ENCODE data around the gene THBS2. TPM values are rescaled to one million over a fixed set of nuclear protein-coding genes. Genes with fewer than 3 reads are reported as not detected.

Gene THBS2
- total and polyA plus RNA-seq, 9 donors = 26.5 to 151 (median 65.3) TPM

DNA sequence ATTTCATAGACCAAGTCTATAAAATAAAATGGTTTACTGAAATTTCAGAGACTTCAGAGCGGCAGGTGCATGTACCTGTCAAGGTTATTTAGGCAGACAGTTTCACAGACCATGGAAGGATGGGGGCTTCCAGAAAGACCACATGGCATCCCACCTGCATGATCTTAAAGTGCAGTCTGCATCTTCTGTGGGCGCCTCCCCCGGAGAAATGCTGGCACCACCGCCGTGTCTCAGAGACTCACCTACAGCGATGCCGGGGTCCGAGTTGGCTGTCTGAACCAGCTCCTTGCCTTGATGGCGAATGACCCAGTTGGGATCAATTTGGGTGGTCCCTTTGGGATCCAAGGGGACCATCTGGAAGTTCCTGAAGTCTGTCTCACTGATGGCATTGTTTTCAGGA, 30.6 kb downstream of the THBS2 start:
- Histone ChIP-seq H3K4me3 (no peak overlapping the region), H3K27ac (no peak overlapping the region), H3K9me3 (no peaks in the 10 kb centered on the region), H3K27me3 (no peaks in the 10 kb centered on the region), H3K4me1 (ENCODE audit: insufficient read depth) (peaks cover 16% of the 10 kb centered on the region), H3K36me3 (no peaks in the 10 kb centered on the region)
- no peak for DNase-seq
- TF ChIP-seq POLR2A (IDR thresholded peaks at IDR 0.05) = no peak
- TF ChIP-seq EP300 (IDR thresholded peaks at IDR 0.05) = no peak
- 95 to 97% (median 97%) methylated on average over 9 of the region's 9 CpGs for WGBS, 3 donors
- intact Hi-C loops (cut with DNase I) = no loop called here

DNA sequence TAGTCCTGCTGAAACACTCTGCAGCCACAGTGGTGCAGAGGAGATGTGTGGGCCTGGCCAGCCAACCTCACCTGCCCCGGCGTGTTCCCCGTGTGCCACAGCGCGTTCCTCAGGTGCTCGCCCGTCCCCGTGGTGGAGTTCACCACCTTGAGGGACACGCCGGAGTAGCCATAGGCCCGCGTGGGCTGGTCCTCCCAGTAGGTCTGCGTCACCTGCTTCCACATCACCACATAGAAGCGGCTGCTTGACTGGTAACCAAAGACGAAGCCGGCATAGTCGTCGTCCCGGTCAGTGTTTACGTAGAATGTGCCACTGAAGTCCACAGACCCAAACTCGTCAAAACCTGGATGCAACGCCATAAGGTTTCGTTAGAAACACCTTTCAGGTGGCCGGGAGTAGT, 31.5 kb downstream of the THBS2 start:
- no peaks in the 10 kb centered on the region for H3K36me3 ChIP-seq
- TF ChIP-seq, protein P1, sequence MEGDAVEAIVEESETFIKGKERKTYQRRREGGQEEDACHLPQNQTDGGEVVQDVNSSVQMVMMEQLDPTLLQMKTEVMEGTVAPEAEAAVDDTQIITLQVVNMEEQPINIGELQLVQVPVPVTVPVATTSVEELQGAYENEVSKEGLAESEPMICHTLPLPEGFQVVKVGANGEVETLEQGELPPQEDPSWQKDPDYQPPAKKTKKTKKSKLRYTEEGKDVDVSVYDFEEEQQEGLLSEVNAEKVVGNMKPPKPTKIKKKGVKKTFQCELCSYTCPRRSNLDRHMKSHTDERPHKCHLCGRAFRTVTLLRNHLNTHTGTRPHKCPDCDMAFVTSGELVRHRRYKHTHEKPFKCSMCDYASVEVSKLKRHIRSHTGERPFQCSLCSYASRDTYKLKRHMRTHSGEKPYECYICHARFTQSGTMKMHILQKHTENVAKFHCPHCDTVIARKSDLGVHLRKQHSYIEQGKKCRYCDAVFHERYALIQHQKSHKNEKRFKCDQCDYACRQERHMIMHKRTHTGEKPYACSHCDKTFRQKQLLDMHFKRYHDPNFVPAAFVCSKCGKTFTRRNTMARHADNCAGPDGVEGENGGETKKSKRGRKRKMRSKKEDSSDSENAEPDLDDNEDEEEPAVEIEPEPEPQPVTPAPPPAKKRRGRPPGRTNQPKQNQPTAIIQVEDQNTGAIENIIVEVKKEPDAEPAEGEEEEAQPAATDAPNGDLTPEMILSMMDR (IDR thresholded peaks at IDR 0.05) = no peak
- TF ChIP-seq POLR2A (IDR thresholded peaks at IDR 0.05) = no peak
- TF ChIP-seq EP300 (IDR thresholded peaks at IDR 0.05) = no peak
- WGBS, 3 donors = 95 to 97% (median 96%) methylated on average over 24 of the region's 24 CpGs
- no peak overlapping the region for H3K4me3 ChIP-seq
- H3K4me1 ChIP-seq (ENCODE audit: insufficient read depth) = peaks cover 16% of the 10 kb centered on the region
- no peak overlapping the region for H3K27ac ChIP-seq
- no peaks in the 10 kb centered on the region for H3K27me3 ChIP-seq
- no peak for DNase-seq
- intact Hi-C loops (cut with DNase I) = no loop called here
- no peaks in the 10 kb centered on the region for H3K9me3 ChIP-seq

DNA sequence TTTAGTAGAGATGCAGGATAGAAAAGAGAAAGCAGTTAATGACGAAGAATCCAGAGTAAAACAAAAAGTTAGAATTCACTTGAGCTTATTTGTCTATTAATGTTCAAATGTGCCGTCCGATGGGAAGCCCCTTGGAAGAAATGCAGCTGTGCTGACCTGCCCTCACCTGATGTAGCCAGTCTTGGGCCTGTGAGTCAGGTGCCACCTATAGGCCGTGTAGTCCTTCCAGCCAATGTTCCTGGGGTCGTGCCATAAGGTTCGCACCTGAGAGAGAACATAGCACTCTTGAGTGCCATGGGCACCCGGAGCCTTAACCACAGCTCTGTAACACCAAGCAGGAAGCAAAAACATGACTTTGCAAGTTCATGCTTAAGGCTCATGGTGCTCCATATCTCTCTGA, 32.4 kb downstream of the THBS2 start:
- 88 to 92% (median 88%) methylated on average over 7 of the region's 7 CpGs for WGBS, 3 donors
- TF ChIP-seq POLR2A (IDR thresholded peaks at IDR 0.05) (no peak), EP300 (IDR thresholded peaks at IDR 0.05) (no peak)
- TF ChIP-seq, protein P1 (IDR thresholded peaks at IDR 0.05) = no peak
- no peaks in the 10 kb centered on the region for H3K36me3 ChIP-seq
- no peak overlapping the region for H3K27ac ChIP-seq
- no peak overlapping the region for H3K4me3 ChIP-seq
- H3K9me3 ChIP-seq = no peaks in the 10 kb centered on the region
- no peaks in the 10 kb centered on the region for H3K27me3 ChIP-seq
- no peak for DNase-seq
- intact Hi-C loops (cut with DNase I) = no loop called here
- H3K4me1 ChIP-seq (ENCODE audit: insufficient read depth) = peaks cover 16% of the 10 kb centered on the region

DNA sequence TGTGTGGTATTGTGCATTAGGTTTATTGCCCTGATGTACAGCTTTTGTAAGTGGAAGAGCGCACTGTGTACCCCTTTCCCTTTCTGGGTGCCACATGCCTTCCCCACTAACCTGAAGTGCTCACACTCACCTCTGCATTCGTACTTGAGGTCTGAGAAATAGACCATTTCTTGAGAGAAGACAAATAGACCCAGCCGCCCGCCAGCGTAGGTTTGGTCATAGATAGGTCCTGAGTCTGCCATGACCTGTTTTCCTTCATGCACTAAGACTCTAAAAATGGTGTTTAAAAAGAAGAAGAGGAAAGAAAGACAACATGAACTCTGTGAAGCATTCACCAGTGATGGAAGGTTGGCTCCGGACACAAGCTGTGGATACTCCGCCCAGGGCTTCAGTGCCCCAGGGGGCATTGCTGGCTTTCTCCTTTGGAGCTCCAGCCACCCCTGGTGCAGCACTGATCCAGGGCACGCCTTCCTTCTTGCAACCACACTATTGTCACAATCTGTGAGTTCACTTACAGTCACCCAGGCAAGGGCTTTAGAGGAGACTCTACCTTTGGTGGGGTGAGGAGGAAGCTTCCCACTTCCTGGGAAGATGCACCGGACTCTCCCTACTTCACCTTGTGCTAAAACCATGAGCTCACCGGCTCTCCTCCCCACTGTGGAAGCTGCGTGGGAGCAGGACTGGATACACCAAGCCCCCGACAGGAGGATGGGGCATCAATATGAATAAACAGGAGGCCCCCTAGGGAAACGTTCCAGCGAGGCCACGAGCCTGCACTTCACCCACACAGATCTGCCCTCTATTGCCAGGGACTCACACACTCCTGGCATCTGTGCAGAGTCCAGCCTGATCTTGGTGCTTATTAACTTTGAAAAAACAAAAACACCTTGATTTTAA, 33.3 kb downstream of the THBS2 start:
- H3K27me3 ChIP-seq = no peaks in the 10 kb centered on the region
- no peaks in the 10 kb centered on the region for H3K9me3 ChIP-seq
- H3K36me3 ChIP-seq = no peaks in the 10 kb centered on the region
- H3K4me1 ChIP-seq (ENCODE audit: insufficient read depth) = peaks cover 17% of the 10 kb centered on the region
- WGBS, 3 donors = 82 to 94% (median 91%) methylated on average over 15 of the region's 15 CpGs
- no peak for DNase-seq
- intact Hi-C loops (cut with DNase I) = no loop called here
- H3K27ac ChIP-seq = no peak overlapping the region
- TF ChIP-seq, protein P1 (IDR thresholded peaks at IDR 0.05) = no peak
- no peak for TF ChIP-seq EP300 (IDR thresholded peaks at IDR 0.05)
- TF ChIP-seq POLR2A (IDR thresholded peaks at IDR 0.05) = no peak
- H3K4me3 ChIP-seq = no peak overlapping the region

DNA sequence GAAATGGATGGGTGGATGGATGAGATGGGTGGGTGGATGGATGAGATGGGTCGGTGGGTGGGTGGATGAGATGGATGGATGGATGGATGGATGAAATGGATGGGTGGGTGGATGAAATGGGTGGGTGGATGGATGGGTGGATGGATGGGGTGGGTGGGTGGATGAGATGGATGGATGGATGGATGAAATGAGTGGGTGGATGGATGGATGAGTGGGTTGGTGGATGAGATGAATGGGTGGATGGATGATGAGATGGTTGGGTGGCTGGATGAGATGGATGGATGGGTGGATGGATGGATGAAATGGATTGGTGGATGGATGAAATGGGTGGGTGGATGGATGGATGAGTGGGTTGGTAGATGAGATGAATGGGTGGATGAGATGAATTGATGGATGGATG, 35.7 kb downstream of the THBS2 start:
- TF ChIP-seq EP300 (IDR thresholded peaks at IDR 0.05) (no peak), POLR2A (IDR thresholded peaks at IDR 0.05) (no peak)
- TF ChIP-seq, protein P1 (IDR thresholded peaks at IDR 0.05) = no peak
- H3K27ac ChIP-seq = no peak overlapping the region
- peaks cover 15% of the 10 kb centered on the region for H3K4me1 ChIP-seq (ENCODE audit: insufficient read depth)
- no peaks in the 10 kb centered on the region for H3K27me3 ChIP-seq
- WGBS, 3 donors = 95 to 100% (median 96%) methylated on average over 1 of the region's 1 CpG
- no peaks in the 10 kb centered on the region for H3K36me3 ChIP-seq
- DNase-seq = no peak
- intact Hi-C loops (cut with DNase I) = no loop called here
- H3K4me3 ChIP-seq = no peak overlapping the region
- no peaks in the 10 kb centered on the region for H3K9me3 ChIP-seq

Measured in ovary (tissue), 9 donors.